GM03348 (cell line): Measurements from ENCODE around the gene FAM72A.
"Not testable (repeated sequence)": the region's sequence is repeated elsewhere in the genome, so short reads cannot be mapped to it uniquely, and the experiment has no call there.

Experiments used
- DNase-seq: peaks from one replicate; pipeline ENCODE4 v3.0.0; 2012; ENCODE audit warnings: low spot score

FAM72A gene

DNA sequence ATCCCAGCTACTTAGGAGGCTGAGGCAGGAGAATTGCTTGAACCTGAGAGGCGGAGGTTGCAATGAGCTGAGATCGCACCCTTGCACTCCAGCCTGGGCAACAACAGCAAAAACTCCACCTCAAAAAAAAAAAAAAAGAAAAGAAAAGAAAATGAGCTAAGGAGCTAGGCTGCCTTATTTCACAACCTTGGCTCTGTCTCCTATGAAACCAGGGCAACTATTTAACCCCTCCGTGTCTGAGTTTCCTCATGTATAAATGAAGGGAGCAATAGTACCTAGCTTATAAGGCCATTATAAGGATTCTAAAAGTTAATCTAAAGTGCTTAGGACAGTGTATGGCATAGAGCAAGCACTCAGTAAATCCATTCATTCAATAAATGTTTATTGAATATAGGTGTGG is 32.8 kb downstream of the FAM72A start:
- not testable (repeated sequence) for DNase-seq

DNA sequence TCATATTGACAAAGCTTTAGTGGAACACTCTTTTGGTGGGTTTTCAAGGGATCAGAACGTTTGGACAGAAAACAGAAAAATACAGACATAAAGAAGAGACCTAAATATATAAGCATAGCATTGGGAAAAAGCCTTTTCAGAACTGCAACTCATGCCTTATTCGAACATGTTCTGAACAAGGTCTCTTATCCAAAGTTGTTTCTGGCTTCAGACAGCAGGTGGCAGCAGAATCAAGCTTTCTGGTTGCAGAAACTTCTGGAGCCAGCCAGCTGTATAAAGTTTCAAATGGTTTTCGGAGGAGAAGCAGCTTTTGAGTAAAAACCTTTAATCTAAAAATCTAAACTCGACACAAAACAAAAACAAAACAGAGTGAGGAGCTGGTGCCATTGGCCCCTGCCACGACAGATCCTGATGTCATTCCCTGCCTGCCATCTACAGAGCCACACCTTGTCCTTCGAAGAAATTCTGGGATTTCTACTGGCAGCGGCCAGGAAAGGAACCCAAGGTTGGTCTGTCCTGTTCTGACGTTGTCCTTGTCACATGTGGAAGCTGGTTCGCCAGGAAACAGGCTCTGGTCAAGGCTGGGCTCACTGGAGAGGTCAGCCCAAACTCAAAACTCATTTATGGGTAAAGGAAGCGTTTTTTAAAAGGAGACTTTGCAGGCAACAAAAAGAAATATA is 35.1 kb downstream of the FAM72A start:
- not testable (repeated sequence) for DNase-seq

DNA sequence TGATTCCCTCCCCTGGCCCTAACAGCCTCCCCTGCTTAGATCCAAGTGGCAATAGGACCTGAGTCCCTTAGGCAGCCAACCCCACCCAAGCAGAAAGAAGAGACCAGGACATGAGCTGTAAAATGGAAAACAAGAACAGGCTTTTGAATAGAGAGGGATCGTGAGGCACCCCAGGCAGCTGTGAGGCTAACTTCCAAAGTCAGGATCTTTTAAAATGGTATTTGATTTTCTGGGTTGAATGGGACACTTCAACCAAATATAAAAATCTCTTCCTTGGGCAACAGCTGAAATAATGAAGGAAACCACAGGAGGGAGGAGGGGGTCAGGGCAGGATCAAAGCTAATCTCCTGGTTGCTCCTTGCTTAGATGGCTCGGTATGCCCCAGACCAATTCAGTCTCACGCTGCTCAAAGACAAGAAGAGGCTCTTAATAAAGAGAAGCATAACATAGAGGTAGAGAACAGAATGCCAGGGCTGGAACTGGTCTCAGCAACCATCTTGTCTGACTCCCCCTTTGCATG is 56.8 kb downstream of the FAM72A start:
- DNase-seq, result no peak

DNA sequence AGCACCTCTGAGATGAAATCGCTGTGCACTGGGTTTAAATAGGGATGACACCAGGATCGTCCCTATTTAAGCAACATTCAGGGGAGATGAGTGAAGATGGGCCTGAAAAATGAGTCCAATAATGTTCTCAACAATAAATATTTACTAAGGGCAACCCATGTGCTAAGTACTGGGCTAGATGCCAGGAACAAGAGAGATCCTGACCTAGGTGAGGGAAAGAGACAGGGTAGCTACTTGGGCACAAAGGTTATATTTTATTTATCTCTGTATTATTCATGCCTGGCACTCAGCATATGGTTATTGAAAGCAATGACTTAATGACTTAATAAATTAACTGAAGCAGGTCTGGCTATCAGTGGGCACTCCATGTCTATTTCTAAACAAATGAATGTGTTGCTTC is 58.0 kb downstream of the FAM72A start:
- no peak for DNase-seq

DNA sequence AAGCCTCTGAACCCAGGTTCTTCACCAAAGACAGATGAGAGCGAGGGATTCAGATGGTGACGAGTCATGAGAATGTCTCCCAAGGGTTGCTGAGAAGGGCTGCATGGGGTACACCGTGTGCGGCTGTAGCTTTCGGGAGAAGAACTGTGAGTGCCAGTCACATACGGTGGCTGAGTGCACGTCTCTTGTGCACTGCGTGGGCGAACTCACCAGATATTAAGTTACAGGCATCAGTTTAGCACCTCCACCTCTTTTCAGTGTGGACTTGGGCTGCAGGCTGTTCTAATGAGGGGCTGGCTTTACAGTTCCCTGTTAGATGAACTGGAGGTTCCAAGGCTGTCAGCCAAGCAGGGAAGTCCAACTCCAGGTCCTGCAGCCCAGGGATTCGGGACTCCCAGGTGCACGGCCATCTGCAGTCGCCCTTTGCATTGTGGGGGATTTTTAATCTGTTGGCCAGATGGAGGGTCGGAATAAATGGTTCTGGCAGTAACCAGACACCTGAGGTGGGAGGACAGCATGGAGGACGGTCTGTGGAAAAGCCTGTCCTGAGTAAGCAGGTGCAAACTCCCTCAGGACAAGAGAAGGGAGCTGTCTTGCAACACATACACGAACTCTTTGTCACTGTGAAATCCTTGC is 59.0 kb downstream of the FAM72A start:
- DNase-seq, result no peak

DNA sequence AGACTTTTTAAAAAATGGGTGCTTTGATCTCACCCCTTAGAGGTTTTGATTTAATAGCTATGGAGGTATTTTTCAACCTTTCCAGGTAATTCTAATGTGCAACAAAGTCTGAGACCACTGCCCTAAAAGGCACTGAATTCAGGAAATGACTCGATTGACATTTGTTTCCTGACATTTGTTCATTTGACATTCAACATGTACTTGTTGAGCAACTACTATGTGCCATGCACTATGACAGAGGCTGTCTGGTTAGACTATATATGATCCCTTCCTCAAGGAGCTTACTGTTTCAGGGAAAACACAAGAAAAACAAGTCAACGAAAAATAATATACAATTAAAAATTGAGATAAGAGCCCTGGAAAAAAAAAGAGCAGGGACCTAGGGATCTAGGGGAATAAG is 59.9 kb downstream of the FAM72A start:
- DNase-seq, result no peak

DNA sequence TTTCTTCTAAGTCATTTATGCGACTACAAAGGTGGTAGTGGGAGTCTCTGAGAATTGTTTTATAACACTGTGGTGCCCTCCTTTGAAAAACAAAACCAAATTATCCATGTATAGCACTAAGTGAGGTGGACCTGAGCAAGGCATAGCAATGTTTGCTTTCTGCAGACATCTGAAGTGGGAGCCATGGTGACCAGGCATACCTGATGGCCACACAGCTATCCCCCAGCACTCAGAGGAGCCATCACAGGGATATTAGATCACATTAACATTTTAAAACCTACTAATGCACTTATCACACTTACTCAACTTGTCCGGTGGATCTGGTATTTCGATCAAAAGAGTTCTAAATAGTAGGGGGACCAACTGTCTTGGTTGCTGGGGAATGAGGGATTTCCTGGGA is 60.6 kb downstream of the FAM72A start:
- DNase-seq, result no peak

DNA sequence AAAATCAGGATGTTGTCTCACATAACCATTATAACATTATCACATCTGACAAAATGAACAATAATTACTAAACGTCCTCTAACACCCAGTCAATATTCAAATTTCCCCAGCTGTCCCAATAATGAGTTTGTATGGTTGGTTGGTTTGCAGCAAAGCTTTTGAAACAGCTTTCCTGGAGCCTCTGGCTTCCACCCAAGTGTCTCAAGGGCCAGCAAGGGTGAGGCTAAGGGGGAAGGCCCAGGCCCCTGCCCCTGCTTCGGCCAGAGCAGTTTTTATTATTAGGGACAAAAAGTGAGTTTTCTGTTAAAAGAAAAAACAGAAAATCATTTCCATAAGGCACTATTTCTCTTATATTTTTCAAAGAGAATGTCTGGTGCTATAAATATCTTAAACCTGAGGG is 66.4 kb downstream of the FAM72A start:
- DNase-seq, result no peak
